ENCODE results near the gene LRRC40.

LRRC40 gene

DNA sequence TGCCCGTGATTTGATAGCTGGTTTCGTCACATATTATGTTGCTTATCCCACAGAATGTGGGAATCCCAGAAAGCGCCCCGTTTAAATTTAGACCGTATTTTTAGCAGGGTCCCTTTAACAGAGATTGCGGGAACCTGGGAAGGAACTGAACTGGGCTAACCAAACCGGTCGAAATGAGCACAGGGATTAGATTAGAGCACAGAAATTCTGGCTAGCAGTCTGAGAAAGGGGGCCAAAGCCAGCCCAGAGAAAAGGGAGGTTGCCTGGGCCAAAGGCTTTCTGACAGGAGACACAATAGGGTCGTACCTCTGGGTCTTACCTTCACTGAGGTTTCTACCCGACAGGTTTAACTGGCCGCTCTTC lies 327 bp downstream of the LRRC40 start (continued):
- TF ChIP-seq, protein P1, sequence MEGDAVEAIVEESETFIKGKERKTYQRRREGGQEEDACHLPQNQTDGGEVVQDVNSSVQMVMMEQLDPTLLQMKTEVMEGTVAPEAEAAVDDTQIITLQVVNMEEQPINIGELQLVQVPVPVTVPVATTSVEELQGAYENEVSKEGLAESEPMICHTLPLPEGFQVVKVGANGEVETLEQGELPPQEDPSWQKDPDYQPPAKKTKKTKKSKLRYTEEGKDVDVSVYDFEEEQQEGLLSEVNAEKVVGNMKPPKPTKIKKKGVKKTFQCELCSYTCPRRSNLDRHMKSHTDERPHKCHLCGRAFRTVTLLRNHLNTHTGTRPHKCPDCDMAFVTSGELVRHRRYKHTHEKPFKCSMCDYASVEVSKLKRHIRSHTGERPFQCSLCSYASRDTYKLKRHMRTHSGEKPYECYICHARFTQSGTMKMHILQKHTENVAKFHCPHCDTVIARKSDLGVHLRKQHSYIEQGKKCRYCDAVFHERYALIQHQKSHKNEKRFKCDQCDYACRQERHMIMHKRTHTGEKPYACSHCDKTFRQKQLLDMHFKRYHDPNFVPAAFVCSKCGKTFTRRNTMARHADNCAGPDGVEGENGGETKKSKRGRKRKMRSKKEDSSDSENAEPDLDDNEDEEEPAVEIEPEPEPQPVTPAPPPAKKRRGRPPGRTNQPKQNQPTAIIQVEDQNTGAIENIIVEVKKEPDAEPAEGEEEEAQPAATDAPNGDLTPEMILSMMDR (tag by site-specific recombination; IDR thresholded peaks at IDR 0.05) = no peak
- no peak for TF ChIP-seq SP3 (tag by site-specific recombination; IDR thresholded peaks at IDR 0.05)
- TF ChIP-seq, protein P2, sequence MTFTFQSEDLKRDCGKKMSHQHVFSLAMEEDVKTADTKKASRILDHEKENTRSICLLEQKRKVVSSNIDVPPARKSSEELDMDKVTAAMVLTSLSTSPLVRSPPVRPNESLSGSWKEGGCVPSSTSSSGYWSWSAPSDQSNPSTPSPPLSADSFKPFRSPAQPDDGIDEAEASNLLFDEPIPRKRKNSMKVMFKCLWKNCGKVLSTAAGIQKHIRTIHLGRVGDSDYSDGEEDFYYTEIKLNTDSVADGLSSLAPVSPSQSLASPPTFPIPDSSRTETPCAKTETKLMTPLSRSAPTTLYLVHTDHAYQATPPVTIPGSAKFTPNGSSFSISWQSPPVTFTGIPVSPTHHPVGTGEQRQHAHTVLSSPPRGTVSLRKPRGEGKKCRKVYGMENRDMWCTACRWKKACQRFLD (tag by site-specific recombination; IDR thresholded peaks at IDR 0.05) = no peak
- no peak for TF ChIP-seq OSR2 (tag by site-specific recombination; IDR thresholded peaks at IDR 0.05)
- TF ChIP-seq ZNF621 (tag by site-specific recombination; IDR thresholded peaks at IDR 0.05) = no peak
- TF ChIP-seq, protein P3, sequence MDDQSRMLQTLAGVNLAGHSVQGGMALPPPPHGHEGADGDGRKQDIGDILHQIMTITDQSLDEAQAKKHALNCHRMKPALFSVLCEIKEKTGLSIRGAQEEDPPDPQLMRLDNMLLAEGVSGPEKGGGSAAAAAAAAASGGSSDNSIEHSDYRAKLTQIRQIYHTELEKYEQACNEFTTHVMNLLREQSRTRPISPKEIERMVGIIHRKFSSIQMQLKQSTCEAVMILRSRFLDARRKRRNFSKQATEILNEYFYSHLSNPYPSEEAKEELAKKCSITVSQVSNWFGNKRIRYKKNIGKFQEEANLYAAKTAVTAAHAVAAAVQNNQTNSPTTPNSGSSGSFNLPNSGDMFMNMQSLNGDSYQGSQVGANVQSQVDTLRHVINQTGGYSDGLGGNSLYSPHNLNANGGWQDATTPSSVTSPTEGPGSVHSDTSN (CRISPR knock-in tag; IDR thresholded peaks at IDR 0.05) = no peak
- no peak for TF ChIP-seq KLF7 (tag by site-specific recombination; IDR thresholded peaks at IDR 0.05; ENCODE audit: borderline replicate concordance)

DNA sequence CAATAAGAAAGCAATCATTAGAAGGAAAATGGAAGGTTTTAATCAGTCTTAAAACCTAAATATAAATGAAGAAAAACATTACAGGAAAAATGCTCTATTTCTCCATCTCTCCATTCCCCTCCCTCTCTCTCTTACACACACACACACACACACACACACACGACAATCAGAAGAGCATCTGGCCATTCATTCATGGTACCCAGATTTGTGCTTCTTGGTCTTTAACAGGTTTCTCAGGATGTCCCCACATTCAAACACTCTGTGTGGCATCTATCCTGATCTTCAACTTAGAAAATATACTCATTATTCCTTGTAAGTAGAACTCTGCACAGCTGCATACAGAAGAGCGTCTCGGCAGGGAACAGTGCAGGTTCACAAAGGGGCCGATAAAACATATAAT lies 779 bp downstream of the LRRC40 start:
- no peak for TF ChIP-seq ZNF174 (tag by site-specific recombination; IDR thresholded peaks at IDR 0.05)
- TF ChIP-seq EGR2 (tag by site-specific recombination; IDR thresholded peaks at IDR 0.05; ENCODE audit: low read depth) = no peak
- TF ChIP-seq ZNF670 (tag by site-specific recombination; IDR thresholded peaks at IDR 0.05; ENCODE audit: low read depth) = no peak
- peak; percentile 34; the same call in 1 of the 2 replicates for TF ChIP-seq PRDM1 (tag by site-specific recombination; IDR thresholded peaks at IDR 0.05)
- no peak for TF ChIP-seq ZNF155 (tag by site-specific recombination; IDR thresholded peaks at IDR 0.05)
- TF ChIP-seq, protein P4, sequence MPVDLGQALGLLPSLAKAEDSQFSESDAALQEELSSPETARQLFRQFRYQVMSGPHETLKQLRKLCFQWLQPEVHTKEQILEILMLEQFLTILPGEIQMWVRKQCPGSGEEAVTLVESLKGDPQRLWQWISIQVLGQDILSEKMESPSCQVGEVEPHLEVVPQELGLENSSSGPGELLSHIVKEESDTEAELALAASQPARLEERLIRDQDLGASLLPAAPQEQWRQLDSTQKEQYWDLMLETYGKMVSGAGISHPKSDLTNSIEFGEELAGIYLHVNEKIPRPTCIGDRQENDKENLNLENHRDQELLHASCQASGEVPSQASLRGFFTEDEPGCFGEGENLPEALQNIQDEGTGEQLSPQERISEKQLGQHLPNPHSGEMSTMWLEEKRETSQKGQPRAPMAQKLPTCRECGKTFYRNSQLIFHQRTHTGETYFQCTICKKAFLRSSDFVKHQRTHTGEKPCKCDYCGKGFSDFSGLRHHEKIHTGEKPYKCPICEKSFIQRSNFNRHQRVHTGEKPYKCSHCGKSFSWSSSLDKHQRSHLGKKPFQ (tag by site-specific recombination; IDR thresholded peaks at IDR 0.05) = no peak
- TF ChIP-seq ZNF335 (tag by site-specific recombination; conservative IDR thresholded peaks at IDR 0.05) = no peak
- TF ChIP-seq, protein P5, sequence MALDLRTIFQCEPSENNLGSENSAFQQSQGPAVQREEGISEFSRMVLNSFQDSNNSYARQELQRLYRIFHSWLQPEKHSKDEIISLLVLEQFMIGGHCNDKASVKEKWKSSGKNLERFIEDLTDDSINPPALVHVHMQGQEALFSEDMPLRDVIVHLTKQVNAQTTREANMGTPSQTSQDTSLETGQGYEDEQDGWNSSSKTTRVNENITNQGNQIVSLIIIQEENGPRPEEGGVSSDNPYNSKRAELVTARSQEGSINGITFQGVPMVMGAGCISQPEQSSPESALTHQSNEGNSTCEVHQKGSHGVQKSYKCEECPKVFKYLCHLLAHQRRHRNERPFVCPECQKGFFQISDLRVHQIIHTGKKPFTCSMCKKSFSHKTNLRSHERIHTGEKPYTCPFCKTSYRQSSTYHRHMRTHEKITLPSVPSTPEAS (tag by site-specific recombination; IDR thresholded peaks at IDR 0.05) = peak; percentile 86
- TF ChIP-seq ZNF366 (tag by site-specific recombination; conservative IDR thresholded peaks at IDR 0.05) = peak; percentile 74
- Histone ChIP-seq H3K4me1 (ENCODE audit: control insufficient read depth, insufficient read depth, low read length) (no peaks in the 10 kb centered on the region), H3K4me3 (ENCODE audit: low read depth, low read length) (peak overlapping the region; percentile 91), H3K36me3 (ENCODE audit: control insufficient read depth in 2 of 2, insufficient read depth in 1 of 2, low read length in 2 of 2) (peaks cover 8 to 24% of the 10 kb centered on the region in 2 experiments; a peak in 2 of 3 replicates), H3K27ac (ENCODE audit: extremely low read depth, low read depth, low read length) (no peak overlapping the region), H3K9me3 (ENCODE audit: control insufficient read depth, insufficient read depth, low read depth, low read length) (no peaks in the 10 kb centered on the region)
- POLR2A ChIA-PET = interaction anchor here (3.3 kb wide), 1 partner anchor 16 kb away, joined by 29 read pairs; the partner anchor contains the start of gene SRSF11
- CTCF ChIA-PET = interaction anchor here (0.6 kb wide), 1 partner anchor 305 kb away, joined by 4 read pairs; no protein-coding TSS in a partner anchor

DNA sequence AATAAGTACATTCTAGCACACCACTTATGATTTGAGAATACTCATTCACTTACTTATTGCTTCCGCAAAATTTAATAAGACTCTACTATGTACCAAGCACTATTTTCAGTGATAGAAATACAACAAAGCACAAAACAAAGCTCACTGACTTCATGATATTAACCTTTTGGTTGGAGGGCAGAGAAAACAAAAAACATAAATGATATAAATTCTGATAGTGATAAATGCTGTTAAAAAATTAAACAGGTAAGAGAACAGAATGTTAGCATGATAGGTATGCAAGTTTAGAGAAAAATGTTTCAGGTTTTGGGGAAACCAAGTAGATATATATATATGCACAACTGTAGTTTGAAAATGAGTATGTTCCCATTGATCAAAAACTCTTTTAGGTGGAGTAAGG lies 1.2 kb downstream of the LRRC40 start:
- Histone ChIP-seq H3K36me3 (ENCODE audit: control insufficient read depth in 2 of 2, insufficient read depth in 1 of 2, low read length in 2 of 2) (peaks cover 8 to 23% of the 10 kb centered on the region in 2 experiments; a peak in 2 of 3 replicates), H3K9me3 (ENCODE audit: control insufficient read depth, insufficient read depth, low read depth, low read length) (no peaks in the 10 kb centered on the region), H3K4me1 (ENCODE audit: control insufficient read depth, insufficient read depth, low read length) (no peaks in the 10 kb centered on the region), H3K4me3 (ENCODE audit: low read depth, low read length) (peak overlapping the region; percentile 91), H3K27ac (ENCODE audit: extremely low read depth, low read depth, low read length) (no peak overlapping the region)
- POLR2A ChIA-PET = interaction anchor here (3.3 kb wide), 1 partner anchor 17 kb away, joined by 29 read pairs; the partner anchor contains the start of gene SRSF11
- CTCF ChIA-PET = no interaction called here
- TF ChIP-seq ZNF311 (tag by site-specific recombination; IDR thresholded peaks at IDR 0.05; ENCODE audit: borderline replicate concordance) (no peak), ZNF274 (IDR thresholded peaks at IDR 0.05; ENCODE audit: low read length) (no peak), ZNF274 (tag by site-specific recombination; IDR thresholded peaks at IDR 0.05; ENCODE audit: borderline replicate concordance) (no peak), ZNF664 (tag by site-specific recombination; IDR thresholded peaks at IDR 0.05) (0 out of 2 replicates have a peak, but pooled peaks have one; percentile 48), ZNF391 (tag by site-specific recombination; IDR thresholded peaks at IDR 0.05; ENCODE audit: borderline replicate concordance, low read depth) (no peak), ZNF239 (tag by site-specific recombination; IDR thresholded peaks at IDR 0.05) (no peak), ZNF221 (tag by site-specific recombination; IDR thresholded peaks at IDR 0.05; ENCODE audit: borderline replicate concordance) (no peak)
- TF ChIP-seq, protein P6, sequence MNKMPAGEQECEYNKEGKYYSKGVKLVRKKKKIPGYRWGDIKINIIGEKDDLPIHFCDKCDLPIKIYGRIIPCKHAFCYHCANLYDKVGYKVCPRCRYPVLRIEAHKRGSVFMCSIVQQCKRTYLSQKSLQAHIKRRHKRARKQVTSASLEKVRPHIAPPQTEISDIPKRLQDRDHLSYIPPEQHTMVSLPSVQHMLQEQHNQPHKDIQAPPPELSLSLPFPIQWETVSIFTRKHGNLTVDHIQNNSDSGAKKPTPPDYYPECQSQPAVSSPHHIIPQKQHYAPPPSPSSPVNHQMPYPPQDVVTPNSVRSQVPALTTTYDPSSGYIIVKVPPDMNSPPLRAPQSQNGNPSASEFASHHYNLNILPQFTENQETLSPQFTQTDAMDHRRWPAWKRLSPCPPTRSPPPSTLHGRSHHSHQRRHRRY (tag by site-specific recombination; IDR thresholded peaks at IDR 0.05) = no peak

All from HEK293 (cell line).